Left kidney (tissue), 8 donors: Measurements from ENCODE around the gene MYCT1. TPM values are rescaled to one million over a fixed set of nuclear protein-coding genes. Genes with fewer than 3 reads are reported as not detected.
A peak's percentile ranks its signal among the peaks of the same experiment; 100 is the strongest.
"Not testable (repeated sequence)": the region's sequence is repeated elsewhere in the genome, so short reads cannot be mapped to it uniquely, and the experiment has no call there.

Source experiments
- DNase-seq: peaks from one replicate; pipeline ENCODE4 v3.0.0-alpha.2; 2013
- long read RNA-seq, 8 donors: transcript quantifications; one replicate each; lab custom pipeline, GENCODE V29; 2026
- polyA plus RNA-seq: library from polyadenylated mRNA; unstranded; fragments of 120-200 nt; gene quantifications from one replicate; pipeline ENCODE4 v1.2.1, GENCODE V29; 2013; ENCODE audit not compliant: insufficient read length

Gene MYCT1, protein sequence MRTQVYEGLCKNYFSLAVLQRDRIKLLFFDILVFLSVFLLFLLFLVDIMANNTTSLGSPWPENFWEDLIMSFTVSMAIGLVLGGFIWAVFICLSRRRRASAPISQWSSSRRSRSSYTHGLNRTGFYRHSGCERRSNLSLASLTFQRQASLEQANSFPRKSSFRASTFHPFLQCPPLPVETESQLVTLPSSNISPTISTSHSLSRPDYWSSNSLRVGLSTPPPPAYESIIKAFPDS
- 17.2 TPM for polyA plus RNA-seq
- long read RNA-seq, donor 1, transcript MYCT1-201 (2 exons, 3,030 nt) = major isoform, 12 of 17 reads
- long read RNA-seq, donor 1, partial matches to known transcripts = 5 of 17 reads
- long read RNA-seq, donor 1, other reads (novel, unspliced or antisense) = 0 of 17 reads
- long read RNA-seq, donor 2, transcript MYCT1-201 (2 exons, 3,030 nt) = major isoform, 5 of 5 reads
- long read RNA-seq, donor 2, partial matches to known transcripts = 0 of 5 reads
- long read RNA-seq, donor 2, other reads (novel, unspliced or antisense) = 0 of 5 reads
- long read RNA-seq, donor 3, transcript MYCT1-201 (2 exons, 3,030 nt) = major isoform, 6 of 6 reads
- long read RNA-seq, donor 3, partial matches to known transcripts = 0 of 6 reads
- long read RNA-seq, donor 3, other reads (novel, unspliced or antisense) = 0 of 6 reads
- long read RNA-seq, donor 4 = 0 reads
- long read RNA-seq, donor 5, transcript MYCT1-201 (2 exons, 3,030 nt) = major isoform, 12 of 14 reads
- long read RNA-seq, donor 5, partial matches to known transcripts = 0 of 14 reads
- long read RNA-seq, donor 5, other reads (novel, unspliced or antisense) = 0 of 14 reads
- long read RNA-seq, donor 6, transcript MYCT1-201 (2 exons, 3,030 nt) = major isoform, 7 of 24 reads
- long read RNA-seq, donor 6, partial matches to known transcripts = 17 of 24 reads
- long read RNA-seq, donor 6, other reads (novel, unspliced or antisense) = 0 of 24 reads
- long read RNA-seq, donor 7, transcript MYCT1-201 (2 exons, 3,030 nt) = major isoform, 15 of 15 reads
- long read RNA-seq, donor 7, partial matches to known transcripts = 0 of 15 reads
- long read RNA-seq, donor 7, other reads (novel, unspliced or antisense) = 0 of 15 reads
- long read RNA-seq, donor 8, partial matches to known transcripts = 0 of 4 reads
- long read RNA-seq, donor 8, other reads (novel, unspliced or antisense) = 0 of 4 reads

- DNase-seq = peak; percentile 14
Observed at GRCh38 chr6:152697634-152698033, at the start of gene MYCT1. Gene MYCT1, plus strand, starts transcription at chr6:152697897. Its CDS starts 6 bp downstream, at chr6:152697903.

GRCh38 chr6:152648105-152648504 lies 49.6 kb upstream of the MYCT1 start:
- DNase-seq = no peak

DNA sequence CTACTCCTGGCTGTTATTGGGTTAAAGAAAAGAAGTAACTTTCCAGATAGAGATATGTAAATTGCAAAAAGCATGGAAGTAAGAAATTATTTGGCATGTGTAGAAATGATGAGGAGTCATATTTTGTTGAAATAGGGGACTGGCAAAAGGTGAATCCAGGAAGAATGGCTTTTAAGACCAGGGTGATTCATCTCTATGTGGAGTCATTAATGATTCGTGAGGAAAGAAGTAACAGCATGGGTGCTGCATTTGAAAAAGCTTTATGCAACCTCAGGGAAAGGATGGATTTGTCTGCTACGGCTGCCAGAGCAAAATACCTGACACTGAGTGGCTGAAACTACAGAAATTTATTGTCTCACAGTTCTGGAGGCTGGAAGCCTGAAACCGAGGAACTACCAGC lies 45.7 kb upstream of the MYCT1 start:
- DNase-seq = no peak

- DNase-seq = no peak
Observed at GRCh38 chr6:152661776-152662175, 35.9 kb upstream of the MYCT1 start.

- peak; percentile 12 for DNase-seq
Observed at GRCh38 chr6:152669895-152670294, 27.8 kb upstream of the MYCT1 start.

- DNase-seq = no peak
Observed at GRCh38 chr6:152671171-152671570, 26.5 kb upstream of the MYCT1 start.

DNA sequence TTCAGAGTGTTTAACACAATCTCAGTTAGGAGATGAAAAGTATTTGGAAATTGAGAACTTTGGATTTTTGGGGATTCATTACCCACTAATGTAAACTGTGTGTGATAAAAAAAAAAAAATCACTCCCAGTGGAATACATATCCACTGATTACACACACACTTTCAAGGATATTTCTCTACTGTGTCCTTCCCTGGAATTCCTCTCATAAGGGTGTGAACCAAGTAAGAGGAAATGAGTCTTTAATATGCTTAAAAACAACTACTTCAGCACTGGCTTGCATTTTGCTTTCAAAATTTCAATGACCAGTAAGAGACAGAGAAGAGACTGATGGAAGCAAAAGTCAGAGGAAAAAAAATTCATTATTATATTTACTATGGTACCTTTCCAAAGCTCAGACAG lies 24.5 kb upstream of the MYCT1 start:
- no peak for DNase-seq

DNA sequence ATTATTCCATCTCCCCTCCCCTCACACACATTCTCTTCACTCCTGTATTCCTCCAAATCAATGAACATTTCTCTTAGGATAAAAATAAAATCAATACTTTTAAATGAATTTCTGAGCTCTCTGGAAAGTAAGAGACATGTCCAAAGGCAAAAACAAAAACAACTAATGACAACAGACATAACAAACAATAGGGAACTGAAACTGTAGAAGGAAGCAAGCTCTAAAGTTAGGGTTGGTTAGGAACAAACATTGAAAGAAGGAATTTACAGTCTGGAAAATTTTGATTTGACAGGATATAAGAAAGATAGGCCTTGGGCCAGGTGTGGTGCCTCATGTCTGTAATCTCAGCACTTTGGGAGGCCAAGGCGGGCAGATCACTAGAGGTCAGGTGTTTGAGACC lies 17.5 kb upstream of the MYCT1 start:
- DNase-seq = no peak

- no peak for DNase-seq
Observed at GRCh38 chr6:152680879-152681517, 16.7 kb upstream of the MYCT1 start.

GRCh38 chr6:152682141-152682540 lies 15.6 kb upstream of the MYCT1 start:
- DNase-seq = no peak

DNA sequence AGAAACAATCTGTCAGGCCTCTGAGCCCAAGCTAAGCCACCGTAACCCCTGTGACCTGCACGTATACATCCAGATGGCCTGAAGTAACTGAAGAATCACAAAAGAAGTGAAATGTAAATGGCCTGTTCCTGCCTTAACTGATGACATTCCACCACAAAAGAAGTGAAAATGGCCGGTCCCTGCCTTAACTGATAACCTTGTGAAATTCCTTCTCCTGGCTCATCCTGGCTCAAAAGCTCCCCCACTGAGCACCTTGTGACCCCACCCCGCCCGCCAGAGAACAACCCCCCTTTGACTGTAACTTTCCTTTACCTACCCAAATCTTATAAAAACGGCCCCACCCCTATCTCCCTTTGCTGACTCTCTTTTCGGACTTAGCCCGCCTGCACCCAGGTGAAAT lies 14.8 kb upstream of the MYCT1 start:
- DNase-seq = not testable (repeated sequence)

DNA sequence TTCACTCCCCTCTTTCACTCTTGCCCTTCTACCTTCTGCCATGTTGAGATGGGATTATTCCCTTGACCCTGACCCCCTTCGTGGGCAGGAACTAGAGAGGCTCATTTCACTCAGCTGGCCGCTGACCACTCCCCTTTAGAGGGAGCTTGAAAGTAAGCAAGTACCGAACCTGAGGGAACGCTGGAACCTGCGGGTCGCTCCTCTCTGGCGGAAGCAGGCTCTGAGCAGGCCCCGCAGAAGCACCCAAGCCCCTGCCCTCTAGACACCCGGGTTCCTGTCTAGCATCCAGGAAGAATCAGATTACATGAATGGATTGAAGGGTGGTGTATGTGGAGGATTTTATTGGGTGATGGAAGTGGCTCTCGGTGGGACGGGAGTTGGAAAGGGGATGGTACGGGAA lies 11.9 kb upstream of the MYCT1 start:
- no peak for DNase-seq

DNA sequence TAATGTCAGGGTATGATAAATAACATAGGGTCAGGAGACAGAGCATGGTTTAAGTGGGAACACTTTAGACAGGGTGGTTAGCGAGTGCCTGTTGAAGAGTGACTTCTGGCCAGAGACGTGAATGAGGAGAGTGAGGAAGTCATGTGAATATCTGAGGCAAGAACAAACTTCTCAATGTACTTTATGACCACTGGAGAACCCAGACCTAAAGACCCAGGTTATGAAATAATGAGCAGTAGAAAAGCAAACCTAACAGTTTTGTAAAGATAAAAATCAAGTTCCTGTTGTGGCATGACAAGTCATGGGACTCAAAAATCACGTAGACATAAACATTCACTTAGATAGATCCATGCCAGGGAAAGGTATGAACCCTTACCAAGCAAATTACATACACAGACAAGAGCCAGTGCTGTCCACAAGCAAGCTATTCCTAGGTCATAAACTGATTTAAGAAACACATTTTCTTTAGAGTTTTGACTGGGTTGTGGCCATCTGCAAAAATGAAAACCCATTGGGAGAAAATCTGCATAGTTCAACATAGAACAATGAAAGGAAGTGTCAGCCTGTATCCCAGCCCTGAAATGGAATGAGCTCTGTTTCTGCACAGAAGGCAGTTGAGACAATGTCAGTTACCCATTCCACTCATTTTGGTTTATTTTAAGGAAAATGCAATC lies 2.2 kb upstream of the MYCT1 start:
- no peak for DNase-seq

DNA sequence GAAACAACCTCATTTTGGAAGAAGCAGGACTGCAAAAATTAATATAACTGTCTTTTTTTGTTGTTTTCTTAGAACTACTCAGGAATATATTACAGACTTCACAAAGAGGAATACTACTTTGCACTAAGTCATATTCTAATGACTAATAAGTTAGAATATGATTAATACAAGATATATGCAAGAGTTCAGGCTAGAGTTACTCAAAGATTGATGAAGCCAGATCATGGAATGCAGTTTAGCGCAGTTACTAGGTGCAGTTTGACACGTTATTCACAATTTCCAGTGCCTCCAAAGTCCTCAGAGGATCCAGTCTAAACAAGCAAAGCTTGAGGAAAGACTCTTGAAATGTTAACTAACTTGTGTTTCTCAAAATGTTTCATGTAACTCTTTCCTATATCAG lies 1.2 kb upstream of the MYCT1 start:
- no peak for DNase-seq

- DNase-seq = no peak
Observed at GRCh38 chr6:152698692-152699091, 995 bp downstream of the MYCT1 start.

GRCh38 chr6:152700427-152700826 lies 2.7 kb downstream of the MYCT1 start:
- no peak for DNase-seq

DNA sequence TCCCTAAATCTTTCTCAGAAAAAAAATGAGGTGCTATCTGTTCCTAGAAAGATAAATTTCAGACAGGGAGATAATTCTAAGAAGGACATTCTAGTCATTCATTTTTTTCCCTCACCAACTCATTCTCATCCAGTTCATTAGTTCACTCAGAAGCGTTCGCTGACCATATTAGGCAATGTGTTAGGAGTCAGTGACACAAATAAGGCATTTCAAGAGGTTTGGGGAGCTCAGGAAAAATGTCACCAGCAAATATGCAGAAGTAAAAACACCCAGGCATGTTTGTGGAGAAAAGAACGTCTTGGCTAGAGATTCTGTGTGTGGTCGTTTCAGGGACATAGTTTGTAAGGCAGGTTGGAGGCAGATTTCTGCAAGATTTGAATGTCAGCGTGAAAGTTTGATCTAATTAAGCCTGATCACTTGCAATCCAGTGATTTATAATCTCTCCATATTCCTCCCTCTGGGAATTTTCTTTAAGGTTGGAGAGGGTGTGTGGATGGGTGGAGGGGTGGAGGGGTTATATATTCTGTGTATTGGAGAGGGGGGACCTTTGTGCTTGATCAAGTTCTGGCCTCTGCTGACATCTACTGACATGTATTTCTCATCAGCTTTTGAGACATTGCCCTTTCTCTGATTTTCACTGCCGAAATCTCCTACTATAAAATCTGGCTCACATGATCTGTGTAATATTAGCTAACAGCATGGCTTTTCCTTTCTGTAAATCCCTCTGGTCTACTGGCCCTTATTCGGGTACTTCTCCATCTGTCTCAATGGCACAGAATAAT lies 3.6 kb downstream of the MYCT1 start:
- no peak for DNase-seq

GRCh38 chr6:152701863-152702401 lies 4.2 kb downstream of the MYCT1 start:
- no peak for DNase-seq

DNA sequence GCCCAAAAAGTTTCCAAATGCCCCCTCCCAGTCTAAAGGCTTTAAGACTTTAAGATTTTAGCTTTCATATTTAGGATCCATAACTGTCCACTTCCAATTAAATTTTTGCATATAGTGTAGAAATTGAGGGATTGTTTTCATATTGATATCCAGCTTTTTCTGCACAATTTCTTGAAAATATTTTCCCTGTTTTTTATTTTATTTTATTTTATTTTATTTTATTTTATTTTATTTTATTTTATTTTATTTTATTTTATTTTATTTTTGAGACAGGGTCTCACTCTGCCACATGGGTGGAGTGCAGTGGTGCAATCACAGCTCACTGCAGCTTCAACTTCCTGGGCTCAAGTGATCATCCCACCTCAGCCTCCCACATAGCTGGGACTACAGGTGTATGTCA lies 6.1 kb downstream of the MYCT1 start:
- not testable (repeated sequence) for DNase-seq

GRCh38 chr6:152705327-152705726 lies 7.6 kb downstream of the MYCT1 start:
- no peak for DNase-seq
